Uterus (tissue), 2 donors: ENCODE measurements around the gene KREMEN2.

ENCODE experiments used
- CTCF ChIP-seq, 4 experiments: fragments of 200-600 bp in 2 of 4; fragments of 450-650 bp in 2 of 4; sonication (generic) in 2 of 4; IDR thresholded peaks; one replicate each; pipeline ENCODE4 v1.5.1; 2016 to 2019; ENCODE audit warnings: antibody characterized with exemption in 4 of 4, mild to moderate bottlenecking in 2 of 4, moderate library complexity in 1 of 4
- POLR2A ChIP-seq, 2 donors: fragments of 450-650 bp; IDR thresholded peaks; one replicate each; pipeline ENCODE4 v1.6.1; 2016; ENCODE audit warnings: antibody characterized with exemption in 2 of 2, mild to moderate bottlenecking in 1 of 2, moderate library complexity in 1 of 2

GRCh38 chr16:2946649-2947048 lies 17.4 kb upstream of the KREMEN2 start:
- TF ChIP-seq CTCF (IDR thresholded peaks at IDR 0.05) = no peak
- no peak for TF ChIP-seq POLR2A (IDR thresholded peaks at IDR 0.05)
